ENCODE results near the gene HSPG2. TPM values are rescaled to one million over a fixed set of nuclear protein-coding genes. Genes with fewer than 3 reads are reported as not detected.

The HSPG2 gene
- total RNA-seq, 1 experiment from 2014 or later: 235 TPM

GRCh38 chr1:21864730-21865129, 72.4 kb downstream of the HSPG2 start:
- no peak for DNase-seq (ENCODE audit: low spot score)

GRCh38 chr1:21863981-21864380, 73.1 kb downstream of the HSPG2 start:
- DNase-seq (ENCODE audit: low spot score): no peak

GRCh38 chr1:21861602-21862429, 75.3 kb downstream of the HSPG2 start:
- no peak for DNase-seq (ENCODE audit: low spot score)

- no peak for DNase-seq (ENCODE audit: low spot score)
Measured at GRCh38 chr1:21860971-21861370, 76.1 kb downstream of the HSPG2 start.

DNA sequence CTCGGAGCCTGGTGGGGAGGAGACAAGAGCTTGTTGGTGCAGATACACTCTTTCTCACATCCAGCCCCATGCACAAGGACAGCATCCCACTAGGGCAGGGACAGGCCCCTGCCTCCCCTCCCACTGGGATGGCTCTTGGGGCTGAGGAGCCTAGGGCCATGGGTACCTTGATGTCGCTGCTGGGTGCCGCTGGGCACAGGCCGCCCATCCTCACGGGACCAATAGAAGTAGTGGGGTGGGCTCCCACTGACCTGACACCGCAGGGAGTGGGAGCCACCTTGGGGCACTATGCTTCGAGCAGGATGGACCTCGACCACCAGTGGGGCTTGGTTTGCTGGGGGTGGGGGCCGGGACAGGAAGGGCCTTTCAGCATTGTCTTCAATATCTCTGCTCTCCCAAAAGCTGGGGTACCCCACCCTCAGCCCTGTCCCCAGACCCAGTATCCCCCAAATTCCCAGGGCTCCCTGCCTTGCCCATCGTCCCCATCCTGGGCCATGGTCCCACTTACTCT, 77.4 kb downstream of the HSPG2 start:
- no peak for DNase-seq (ENCODE audit: low spot score)

- DNase-seq (ENCODE audit: low spot score): no peak
Measured at GRCh38 chr1:21857840-21858670, 79.1 kb downstream of the HSPG2 start.

DNA sequence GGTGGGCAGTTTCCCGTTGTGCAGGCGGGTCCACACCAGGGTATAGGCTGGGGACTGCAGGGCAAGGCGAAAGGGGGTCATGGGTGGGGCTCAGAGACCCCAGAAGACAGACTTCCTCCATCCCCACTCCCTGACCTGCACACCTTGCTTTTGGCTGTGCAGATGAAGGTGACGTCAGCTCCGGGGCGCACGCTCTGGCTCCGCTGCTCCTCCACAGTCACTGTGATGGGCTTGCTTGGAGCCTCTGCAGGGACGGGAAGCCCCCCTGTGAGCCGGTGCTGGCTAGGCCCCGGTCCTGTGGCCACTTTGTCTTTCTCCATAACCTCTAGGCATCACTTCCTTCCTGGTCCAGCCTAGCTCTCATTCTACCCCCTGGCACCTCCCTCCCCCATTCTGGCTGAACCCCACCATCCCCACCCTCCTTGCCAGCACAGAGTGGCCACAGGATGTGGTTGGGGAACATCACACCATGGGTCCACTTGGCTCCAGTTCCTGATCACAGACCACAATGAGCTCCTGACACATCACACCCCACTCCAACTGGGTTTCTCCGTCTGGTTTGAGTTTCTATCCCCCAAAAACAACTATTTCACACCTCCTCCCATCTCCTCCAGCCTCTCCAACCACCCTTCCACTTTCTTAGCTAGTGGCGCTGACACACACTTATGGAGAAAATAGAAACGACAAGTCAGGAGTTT, 79.8 kb downstream of the HSPG2 start:
- no peak for DNase-seq (ENCODE audit: low spot score)

GRCh38 chr1:21855257-21856096, 81.6 kb downstream of the HSPG2 start:
- DNase-seq (ENCODE audit: low spot score): peak; percentile 12

- DNase-seq (ENCODE audit: low spot score): no peak
Measured at GRCh38 chr1:21854751-21855131, 82.4 kb downstream of the HSPG2 start.

- no peak for DNase-seq (ENCODE audit: low spot score)
Measured at GRCh38 chr1:21854090-21854750, 82.9 kb downstream of the HSPG2 start.

DNA sequence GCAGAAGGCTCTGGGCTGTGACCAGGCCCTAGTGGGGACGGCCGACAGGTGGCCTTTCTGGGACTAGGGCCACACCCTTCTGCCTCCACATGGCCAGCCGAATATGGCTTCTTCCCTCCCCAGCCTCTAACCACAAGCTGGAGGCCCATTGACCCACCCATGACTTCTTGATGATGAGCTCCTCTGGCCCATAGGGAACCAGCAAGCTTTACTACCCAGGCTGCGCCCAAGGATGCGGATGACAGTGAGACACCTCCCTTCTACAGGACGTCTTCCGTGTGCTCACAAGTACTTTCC, 84.0 kb downstream of the HSPG2 start:
- no peak for DNase-seq (ENCODE audit: low spot score)

DNA sequence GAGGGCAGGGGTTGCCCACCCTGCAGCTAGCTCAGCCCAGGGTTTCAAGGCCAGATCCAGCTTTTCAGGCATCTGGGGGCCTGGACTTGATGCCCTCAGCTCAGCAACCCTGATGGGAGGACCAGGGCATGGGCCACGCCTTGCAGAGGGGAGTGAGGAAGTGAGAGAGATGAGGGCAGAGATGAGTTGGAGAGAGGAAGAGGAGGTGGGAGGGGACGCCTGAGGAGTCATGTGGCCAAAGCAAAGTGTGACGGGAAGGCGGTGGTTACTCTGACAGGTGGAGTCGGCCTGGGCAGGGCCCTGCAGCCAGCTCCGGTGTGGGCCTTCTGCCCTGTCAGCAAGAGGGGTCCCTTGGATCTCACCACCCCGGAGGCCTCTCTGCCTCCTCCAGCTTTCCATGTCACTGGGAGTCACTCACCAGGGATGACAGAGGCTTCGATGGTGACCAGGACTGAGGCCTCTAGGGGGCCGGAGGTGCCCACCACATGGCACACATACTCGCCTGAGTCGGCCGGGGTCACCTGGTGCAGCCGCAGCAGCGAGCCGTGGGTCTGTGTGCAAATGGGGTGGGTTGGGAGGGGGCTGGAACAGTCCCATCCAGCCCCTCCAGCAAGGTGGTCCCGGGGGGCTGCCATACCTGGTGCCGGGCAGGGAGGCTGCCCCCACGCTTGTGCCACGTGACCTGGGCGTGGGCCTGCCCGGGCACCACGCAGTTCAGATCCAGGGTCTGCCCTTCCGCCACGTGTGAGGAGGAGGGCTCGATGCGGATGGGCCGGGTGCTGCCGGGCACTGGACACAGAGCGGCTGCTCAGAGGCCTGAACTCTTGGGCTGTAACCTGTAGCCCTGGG, 84.6 kb downstream of the HSPG2 start:
- no peak for DNase-seq (ENCODE audit: low spot score)

- DNase-seq (ENCODE audit: low spot score): no peak
Measured at GRCh38 chr1:21851430-21852250, 85.5 kb downstream of the HSPG2 start.

- no peak for DNase-seq (ENCODE audit: low spot score)
Measured at GRCh38 chr1:21849909-21850576, 87.1 kb downstream of the HSPG2 start.

DNA sequence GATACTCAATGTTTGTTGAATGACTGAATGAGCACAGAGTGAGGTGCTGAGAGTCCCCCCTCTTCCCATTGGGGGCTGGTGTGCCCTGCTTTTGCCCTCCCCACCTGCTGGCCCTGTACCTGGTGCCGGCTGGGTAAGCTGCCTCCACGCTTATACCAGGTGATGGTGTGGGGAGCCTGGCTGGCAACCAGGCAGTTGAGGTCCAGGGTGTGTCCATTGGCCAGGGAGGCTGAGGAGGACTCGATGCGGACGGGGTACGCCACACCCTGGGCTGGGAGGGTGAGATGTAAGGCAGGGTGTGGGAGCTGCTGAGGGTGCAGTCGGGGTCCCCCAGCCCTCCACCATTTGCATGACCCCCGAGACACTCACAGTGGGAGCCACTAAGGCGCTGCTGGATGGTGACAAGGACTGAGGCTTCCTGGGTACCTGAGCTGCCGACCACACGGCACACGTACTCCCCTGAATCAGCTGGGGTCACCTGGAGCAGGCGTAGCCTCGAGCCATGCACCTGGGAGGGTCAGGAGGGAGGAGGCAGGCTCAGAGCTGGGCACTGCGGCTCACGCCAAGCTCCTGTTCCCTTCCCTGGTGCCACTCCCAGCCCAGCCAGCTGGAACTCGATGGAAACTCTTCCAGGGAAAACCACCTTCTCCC, 88.5 kb downstream of the HSPG2 start:
- no peak for DNase-seq (ENCODE audit: low spot score)

- DNase-seq (ENCODE audit: low spot score): no peak
Measured at GRCh38 chr1:21847223-21848205, 89.6 kb downstream of the HSPG2 start.

Data from HT-29 (cell line).